HT1080 (cell line): Measurements from ENCODE around the gene KIF2A. TPM values are rescaled to one million over a fixed set of nuclear protein-coding genes. Genes with fewer than 3 reads are reported as not detected.

Experiments
- DNase-seq: peaks from one replicate; pipeline ENCODE4 v3.0.0-alpha.2; 2015; ENCODE audit warnings: low read depth
- total RNA-seq: library from RNA; depleted of rRNA; stranded (reverse); fragments of >200 nt; shearing (Covaris generic); gene quantifications from 2 replicates; pipeline ENCODE4 v1.2.3, GENCODE V29; 2014

KIF2A gene
- total RNA-seq, 1 experiment from 2014 or later: 51.3 TPM

DNA sequence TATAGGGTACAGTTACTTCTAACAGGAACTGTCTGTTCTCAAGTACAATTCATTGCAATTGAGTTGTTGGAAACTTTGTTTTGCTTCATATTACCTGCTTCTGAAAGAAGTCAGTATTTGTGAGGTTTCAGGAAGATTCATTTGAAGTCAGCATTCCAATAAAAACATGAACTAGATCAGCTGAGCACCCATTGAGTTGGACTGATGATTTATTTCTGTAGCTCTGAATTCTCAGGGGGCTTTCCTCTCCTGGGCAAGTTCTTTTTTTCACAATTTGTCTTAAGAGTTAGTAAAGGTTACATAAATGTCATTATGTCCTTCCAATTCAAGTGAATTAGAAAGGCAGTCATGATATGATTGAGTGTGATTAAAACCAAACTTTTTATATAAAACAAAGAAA is 16.2 kb upstream of the KIF2A start:
- DNase-seq: no peak

DNA sequence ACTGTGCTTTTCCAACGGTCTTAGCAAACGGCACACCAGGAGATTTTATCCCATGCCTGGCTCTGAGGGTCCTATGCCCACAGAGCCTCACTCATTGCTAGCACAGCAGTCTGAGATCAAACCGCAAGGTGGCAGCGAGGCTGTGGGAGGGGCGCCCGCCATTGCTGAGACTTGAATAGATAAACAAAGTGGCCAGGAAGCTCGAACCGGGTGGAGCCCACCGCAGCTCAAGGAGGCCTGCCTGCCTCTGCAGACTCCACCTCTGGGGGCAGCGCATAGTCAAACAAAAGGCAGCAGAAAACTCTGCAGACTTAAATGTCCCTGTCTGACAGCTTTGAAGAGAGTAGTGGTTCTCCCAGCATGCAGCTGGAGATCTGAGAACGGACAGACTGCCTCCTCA is 14.2 kb upstream of the KIF2A start:
- peak; percentile 18 for DNase-seq

- peak; percentile 59 for DNase-seq
Measured at GRCh38 chr5:62296998-62297397, 9.0 kb upstream of the KIF2A start.

GRCh38 chr5:62298118-62298517 is 7.9 kb upstream of the KIF2A start:
- no peak for DNase-seq

GRCh38 chr5:62299101-62299500 is 6.9 kb upstream of the KIF2A start:
- DNase-seq: no peak

DNA sequence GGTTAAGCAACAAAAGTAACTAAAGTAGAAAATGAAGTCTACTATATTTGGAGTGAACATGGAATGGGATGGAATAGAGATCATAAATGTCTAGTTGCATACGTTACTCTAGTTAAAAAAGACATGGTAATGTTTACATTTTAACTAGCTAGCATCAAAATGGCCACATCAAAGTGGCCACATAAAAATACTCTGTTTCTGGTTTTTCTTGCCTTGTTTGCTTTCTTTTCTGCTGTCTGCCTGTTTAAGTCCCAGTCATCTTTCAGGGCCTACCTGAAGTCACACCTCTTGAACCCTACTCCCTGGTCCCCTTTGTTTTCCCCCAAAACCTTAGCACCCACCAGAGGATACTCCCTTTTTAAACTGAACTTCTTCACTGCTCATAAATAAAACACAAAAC is 6.4 kb upstream of the KIF2A start:
- no peak for DNase-seq

GRCh38 chr5:62305358-62305714 is 670 bp upstream of the KIF2A start:
- peak; percentile 7 for DNase-seq

DNA sequence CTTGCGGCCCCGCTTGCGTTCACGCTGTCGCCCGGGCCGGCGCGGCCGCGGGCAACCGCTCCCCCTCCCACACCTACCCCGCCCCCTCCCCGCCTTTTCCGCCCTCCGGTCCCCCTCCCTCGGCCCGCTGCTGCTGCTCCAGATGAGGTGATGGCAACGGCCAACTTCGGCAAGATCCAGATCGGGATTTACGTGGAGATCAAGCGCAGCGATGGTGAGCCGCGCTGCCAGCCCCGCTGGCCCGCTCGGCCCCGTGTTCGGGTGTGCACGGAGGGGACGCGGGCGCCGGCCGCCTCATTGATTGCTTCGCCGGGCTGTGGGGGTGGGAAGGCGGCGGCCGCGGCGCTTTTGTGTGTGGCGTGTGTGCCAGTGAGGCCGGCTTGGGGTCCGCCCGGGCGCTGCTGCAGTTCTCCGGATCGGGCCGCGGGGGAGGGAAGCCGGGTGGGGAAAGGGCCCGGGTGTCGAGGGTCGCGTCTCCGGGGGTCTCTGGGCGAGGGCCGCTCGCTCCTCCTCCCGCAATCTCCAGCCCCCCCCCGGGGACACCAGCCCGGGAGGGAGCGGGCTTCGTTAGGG is 403 bp downstream of the KIF2A start:
- DNase-seq: no peak

- DNase-seq: peak; percentile 34
Measured at GRCh38 chr5:62306896-62307689, 1.1 kb downstream of the KIF2A start.

GRCh38 chr5:62308439-62308838 is 2.4 kb downstream of the KIF2A start:
- no peak for DNase-seq

- no peak for DNase-seq
Measured at GRCh38 chr5:62309107-62309506, 3.1 kb downstream of the KIF2A start.

DNA sequence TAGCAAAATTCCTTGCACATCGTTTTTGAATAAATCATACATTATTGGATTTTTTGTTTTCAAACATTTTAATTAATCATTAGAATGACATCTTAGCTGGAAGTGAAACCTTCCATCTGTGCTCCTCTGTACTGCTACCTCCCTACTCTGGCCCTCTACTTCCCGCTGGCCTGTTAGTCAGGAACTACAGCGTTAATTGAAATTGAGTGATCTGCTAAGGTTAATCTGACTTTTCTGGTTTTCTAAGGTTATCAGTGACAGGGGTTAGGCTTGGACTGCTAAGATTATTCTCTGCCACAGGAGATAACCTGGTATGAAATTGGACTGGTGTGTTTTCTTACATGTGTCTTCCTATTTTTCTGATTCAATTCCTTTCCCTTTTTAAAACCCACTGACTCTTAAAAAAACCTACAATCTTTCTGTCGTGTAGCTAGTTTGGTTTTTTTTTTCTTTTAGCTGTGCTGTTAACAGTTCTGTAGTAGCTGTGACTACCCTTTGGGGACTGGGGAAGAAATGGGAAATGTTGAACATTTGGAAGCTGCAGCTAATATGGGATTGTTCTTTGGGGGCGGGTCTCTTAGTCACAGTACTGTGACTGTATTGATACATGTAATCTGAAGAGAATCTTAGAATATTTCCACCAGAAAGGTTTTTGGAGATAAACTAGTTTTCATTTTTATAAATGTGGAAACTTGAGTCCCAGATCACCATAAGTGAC is 4.6 kb downstream of the KIF2A start:
- DNase-seq: no peak

GRCh38 chr5:62312036-62312435 is 6.0 kb downstream of the KIF2A start:
- DNase-seq: no peak

GRCh38 chr5:62312674-62313073 is 6.7 kb downstream of the KIF2A start:
- DNase-seq: no peak

GRCh38 chr5:62314213-62314830 is 8.3 kb downstream of the KIF2A start:
- peak; percentile 12 for DNase-seq

DNA sequence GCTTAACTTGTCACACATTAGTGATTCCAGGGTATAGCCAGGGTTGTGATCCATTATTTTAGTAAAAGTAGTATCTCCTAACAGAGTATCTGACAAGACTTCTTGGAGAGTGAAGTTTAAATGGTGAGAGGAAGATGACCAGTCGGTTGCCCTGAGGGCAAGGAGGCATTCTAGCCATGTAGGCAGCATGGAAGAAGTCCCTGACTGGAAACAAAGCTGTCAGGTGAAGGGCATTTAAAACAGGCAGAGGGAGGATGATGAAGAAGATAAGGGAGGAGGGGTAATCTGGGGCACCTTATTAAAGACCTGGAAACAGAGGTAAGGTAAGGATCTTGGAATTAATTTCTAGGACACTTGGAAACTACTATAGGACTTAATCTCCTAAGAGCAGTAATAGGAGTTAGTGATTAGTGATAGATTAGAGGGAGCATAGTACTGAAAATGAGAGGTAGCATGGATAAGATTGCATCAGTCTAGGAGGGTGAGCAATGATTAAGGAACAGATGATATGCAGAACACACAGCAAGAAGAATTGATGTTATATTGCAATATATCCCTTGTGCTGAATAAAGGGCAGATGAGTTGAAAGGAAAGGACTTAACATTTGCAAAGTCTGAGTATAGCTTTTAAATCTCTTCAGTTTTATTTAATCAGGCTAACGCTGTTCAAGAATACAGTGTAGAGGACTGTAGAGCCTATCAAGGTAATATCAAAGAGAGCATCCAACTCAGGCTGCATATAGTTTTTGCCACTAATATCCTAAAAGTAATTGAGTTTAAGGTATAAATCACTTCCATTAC is 9.6 kb downstream of the KIF2A start:
- DNase-seq: no peak

GRCh38 chr5:62316176-62316502 is 10.1 kb downstream of the KIF2A start:
- no peak for DNase-seq

DNA sequence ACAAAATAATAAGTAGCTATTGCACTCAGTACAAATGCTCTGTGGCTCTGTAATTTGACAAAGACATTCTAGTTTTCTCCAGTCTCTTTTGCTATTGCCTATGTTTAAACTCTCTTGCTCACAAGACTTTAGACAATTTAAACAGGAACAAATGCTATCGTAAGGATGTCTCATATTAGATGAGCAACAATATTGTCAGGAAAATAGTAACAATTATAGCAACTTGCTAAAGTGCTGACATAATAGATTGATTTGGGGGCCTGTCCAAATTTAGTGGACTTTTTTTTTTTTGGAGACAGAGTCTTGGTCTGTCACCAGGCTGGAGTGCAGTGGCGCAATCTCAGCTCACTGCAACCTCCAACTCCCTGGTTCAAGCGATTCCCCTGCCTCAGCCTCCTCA is 11.8 kb downstream of the KIF2A start:
- DNase-seq: no peak

DNA sequence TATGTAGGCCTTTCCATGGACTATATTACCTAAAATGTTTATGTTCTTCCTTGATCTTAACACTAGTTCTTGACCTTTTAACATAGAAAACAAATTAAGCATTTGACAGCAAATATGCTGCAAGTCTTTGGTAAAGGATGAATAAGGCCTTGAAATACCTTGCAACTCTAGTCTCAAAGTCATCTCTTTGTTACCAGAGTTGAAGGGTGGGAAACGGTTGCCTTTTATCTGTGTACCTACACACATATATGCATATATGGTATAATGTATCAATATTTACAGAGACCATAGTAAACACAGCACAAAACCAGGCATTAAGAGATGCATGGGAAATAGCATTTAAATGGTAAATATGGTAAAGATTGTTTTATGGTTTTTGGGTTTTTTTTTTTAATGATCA is 16.5 kb downstream of the KIF2A start:
- no peak for DNase-seq

DNA sequence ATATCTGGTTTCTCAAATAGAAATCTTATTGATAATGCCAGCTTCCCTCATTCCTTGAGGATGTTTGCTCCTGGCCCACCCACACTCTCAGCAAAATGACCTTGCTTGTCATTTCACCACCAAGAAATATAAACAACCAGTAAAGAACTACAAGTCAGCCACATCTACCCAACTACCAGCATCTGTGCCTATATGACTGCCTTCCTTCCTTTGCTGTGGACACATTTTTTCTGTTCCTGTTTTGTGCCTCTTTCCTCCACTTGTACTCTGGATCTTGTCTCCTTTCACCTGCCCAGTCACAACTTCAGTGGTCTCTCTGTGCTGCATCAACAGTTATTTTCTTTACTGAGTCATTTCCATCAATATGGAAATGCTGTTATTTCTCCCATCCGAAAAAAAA is 20.3 kb downstream of the KIF2A start:
- no peak for DNase-seq

DNA sequence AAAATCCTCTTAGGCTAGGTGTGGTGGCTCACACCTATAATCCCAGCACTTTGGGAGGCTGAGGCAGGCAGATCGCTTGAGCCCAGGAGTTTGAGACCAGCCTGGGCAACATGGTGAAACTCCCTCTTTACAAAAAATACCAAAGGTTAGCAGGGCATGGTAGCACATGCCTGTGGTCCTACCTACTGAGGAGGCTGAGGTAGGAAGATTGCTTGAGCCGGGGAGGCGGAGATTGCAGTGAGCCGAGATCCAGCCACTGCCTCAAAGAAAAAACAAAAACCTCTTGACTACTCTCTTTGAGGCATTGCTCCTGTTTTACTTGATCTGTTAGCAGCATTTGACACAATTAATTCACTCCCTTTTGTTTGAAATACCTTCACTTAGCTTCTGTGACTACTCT is 20.7 kb downstream of the KIF2A start:
- DNase-seq: no peak
